HL-60/S4 treated with retinoic acid at 250 ng/mL for 4 days and 3 days (cell line): ENCODE data around the gene POM121L2.
"Not testable (repeated sequence)": the region's sequence is repeated elsewhere in the genome, so short reads cannot be mapped to it uniquely, and the experiment has no call there.

Experiments
- in situ Hi-C: fragments of 300-500 bp; cut with MboI; formaldehyde crosslinking; loops from 2 replicates; pipeline ENCODE4 v1.7.0; 2022; ENCODE audit warnings: low sequenced_read_pairs

Gene POM121L2

GRCh38 chr6:27294409-27294808 lies 17.7 kb downstream of the POM121L2 start:
- in situ Hi-C loops: no loop called here

DNA sequence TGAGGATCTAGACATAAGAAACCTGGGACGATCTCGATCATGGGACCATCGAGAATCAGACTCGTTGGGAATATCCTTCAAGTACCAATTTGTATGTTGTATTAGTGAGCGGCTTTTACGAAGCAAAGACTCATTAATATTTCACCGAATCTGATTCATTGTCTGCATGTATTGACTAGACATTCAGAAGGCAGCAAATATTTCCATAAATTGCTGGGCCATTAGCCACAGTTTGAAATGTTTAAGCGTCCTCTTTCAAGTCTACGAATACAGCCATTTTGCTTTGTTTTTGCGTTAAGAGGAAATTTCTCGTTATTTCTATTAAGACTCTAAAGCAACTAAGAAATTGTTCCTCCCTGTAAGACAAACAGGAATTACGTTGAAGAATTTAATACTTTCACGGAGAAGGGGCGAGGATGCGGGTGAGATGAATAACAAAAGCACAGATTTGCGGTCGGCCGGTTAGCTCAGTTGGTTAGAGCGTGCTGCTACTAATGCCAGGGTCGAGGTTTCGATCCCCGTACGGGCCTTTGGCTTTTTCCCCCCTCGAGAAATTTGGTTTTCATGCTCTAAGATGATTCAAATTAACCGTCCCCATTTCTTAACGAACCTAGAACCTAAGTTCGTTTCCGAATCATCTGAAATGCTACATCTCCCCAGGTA lies 18.5 kb downstream of the POM121L2 start:
- in situ Hi-C loops: no loop called here

GRCh38 chr6:27290850-27291208 lies 21.2 kb downstream of the POM121L2 start:
- in situ Hi-C loops: no loop called here

- in situ Hi-C loops: no loop called here
These were observed 21.8 kb downstream of the POM121L2 start for GRCh38 chr6:27290065-27290849.

GRCh38 chr6:27288136-27289044 lies 23.7 kb downstream of the POM121L2 start:
- in situ Hi-C loops: no loop called here

DNA sequence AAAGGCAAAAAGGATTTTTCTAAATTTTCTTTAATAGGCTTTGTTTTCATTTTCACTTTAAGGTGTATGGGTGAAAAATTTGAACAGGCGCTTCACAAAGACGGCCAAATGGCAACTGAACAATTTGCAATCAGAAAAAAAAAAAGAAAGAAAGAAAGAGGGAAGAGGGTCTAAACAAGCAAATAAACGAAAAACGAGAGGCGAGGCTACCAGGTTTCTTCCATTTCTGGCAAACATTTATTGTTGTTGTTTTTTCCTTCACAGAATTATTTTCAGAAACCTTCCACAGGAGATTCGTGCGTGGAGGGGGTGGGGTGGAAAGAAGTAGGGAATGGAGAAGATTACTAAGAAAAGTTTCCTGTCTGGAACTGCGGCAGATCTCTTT lies 24.3 kb downstream of the POM121L2 start:
- in situ Hi-C loops: no loop called here

DNA sequence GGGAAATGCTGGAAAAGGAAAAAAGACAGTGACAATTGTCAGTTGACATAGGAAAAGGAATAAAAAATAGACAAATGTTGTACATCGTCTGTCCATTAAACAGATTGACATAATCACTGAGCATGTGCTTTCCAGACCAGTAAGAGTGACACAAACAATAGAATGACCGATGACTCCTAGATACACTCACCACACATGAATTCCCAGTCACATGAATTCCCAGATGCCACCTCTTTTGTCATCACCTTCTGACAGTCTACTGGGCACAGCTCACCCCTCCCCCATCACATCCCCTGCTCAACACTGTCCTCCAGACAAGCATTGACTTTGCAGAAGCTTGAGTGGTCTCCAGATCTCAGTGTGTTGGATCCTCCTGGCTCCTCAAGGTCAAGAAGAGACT lies 25.9 kb downstream of the POM121L2 start:
- in situ Hi-C loops: no loop called here

DNA sequence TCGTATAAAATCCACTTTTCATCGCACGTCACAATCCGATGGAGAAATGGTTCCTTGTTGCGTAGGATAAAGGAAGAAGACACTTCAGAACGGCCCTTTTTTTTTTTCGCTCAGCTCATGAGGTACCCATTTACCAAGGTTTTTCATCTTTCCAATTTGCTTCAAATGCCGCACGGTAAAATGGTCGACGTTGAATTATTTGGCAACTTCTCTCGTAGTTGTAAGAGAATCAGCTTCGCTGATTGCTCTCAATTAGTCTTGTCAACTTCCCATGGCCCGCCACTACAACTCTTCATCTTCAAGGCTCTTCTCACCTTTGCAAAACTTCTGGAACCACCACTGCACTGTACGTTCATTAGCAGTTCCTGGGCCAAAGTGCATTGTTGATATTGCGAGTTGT lies 28.8 kb downstream of the POM121L2 start:
- in situ Hi-C loops: no loop called here

GRCh38 chr6:27281569-27281968 lies 30.5 kb downstream of the POM121L2 start:
- in situ Hi-C loops: no loop called here

DNA sequence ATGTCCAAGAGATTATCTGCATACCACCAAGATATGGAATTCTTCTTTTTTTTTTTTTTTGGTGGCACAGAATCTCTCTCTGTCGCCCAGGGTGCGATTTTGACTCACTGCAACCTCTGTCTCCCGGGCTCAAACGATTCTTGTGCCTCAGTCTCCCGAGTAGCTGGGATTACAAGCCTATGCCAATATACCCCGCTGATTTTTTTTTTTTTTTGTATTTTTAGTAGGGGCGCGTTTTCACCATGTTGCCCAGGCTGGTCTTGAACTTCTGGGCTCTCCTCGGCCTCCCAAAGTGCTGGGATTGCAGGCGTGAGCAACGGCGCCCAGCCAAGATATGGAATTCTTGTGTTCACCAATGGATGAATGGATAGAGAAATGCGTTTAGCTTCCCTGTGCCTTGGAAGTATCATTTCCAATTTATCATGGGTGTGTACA lies 31.0 kb downstream of the POM121L2 start:
- in situ Hi-C loops: no loop called here

DNA sequence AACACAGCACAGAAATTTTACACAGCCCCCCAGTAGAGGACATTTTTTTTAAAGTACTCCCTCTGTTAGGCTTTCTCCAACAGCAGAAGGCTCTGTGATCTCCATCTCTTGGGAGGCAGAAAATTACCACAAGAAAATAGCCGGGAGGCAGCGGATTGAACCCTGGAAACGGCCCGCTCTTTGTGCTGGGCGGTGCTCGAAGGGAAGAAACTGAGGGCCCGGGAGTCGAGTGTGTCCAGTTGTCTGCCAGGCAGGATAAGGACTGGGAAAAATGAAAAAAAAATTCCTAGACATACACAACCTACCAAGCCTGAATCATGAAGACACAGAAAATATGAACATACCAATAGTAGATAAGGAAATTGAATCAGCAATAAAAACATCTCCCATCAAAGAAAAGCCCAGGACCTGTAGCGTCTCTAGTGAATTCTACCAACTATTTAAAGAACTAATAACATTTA lies 31.5 kb downstream of the POM121L2 start:
- in situ Hi-C loops: no loop called here

- in situ Hi-C loops: no loop called here
These were observed 32.0 kb downstream of the POM121L2 start for GRCh38 chr6:27280064-27280539.

GRCh38 chr6:27279513-27280063 lies 32.5 kb downstream of the POM121L2 start:
- in situ Hi-C loops: no loop called here

GRCh38 chr6:27275025-27275956 lies 36.8 kb downstream of the POM121L2 start:
- in situ Hi-C loops: no loop called here

DNA sequence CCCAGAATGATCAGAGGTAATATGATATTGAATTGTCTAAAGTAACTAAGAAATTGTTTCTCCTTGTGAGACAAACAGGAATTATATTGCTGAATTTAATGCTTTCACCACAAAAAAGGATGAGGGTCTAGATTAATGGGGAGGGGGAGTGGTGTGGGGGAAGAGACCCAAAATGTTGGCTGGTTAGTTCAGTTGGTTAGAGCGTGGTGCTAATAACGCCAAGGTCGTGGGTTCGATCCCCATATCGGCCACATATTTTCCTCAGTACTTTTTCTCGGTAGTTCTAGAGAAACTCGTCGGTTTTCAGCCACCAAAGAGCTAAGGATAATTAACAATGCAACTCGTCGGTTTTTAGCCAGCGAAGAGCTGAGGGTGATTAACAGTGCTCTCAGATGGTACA lies 38.3 kb downstream of the POM121L2 start:
- in situ Hi-C loops: no loop called here

DNA sequence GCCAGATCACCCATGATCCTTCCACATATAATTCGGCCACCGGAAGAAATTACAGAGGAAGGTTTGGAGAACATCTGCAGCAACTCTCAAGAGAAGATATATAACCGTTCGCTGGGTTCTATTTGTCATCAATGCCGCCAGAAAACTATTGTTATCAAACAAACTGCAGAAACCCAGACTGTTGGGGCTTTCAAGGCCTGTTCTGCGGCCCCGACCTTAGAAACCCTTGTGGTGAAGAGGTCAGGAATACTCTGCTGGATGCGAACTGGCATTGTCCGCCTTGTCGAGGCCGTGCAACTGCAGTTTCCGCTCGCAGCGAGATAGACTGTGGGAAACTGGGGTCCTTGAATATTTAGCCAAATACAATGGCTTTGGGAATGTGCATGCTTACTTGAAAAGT lies 43.3 kb downstream of the POM121L2 start:
- in situ Hi-C loops: no loop called here

- in situ Hi-C loops: no loop called here
These were observed 44.1 kb downstream of the POM121L2 start for GRCh38 chr6:27267857-27268434.

DNA sequence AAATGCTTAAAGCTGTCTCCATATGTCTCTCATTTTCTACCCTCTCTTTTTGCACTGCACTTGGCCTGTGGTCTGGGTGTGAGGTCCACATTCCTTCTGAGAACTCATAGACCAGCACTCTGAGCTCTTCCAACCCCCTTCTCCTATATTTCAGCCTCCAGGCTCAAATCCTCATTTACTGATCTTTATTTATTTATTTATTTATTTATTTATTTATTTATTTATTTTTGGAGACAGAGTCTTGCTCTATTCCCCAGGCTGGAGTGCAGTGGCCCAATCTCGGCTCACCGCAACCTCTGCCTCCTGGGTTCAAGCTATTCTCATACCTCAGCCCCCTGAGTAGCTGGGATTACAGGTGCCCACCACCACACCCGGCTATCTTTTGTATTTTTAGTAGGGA lies 45.1 kb downstream of the POM121L2 start:
- in situ Hi-C loops: not testable (repeated sequence)

GRCh38 chr6:27263886-27264285 lies 48.2 kb downstream of the POM121L2 start:
- in situ Hi-C loops: no loop called here
